ENCODE data around the gene RFC4.

The RFC4 gene

DNA sequence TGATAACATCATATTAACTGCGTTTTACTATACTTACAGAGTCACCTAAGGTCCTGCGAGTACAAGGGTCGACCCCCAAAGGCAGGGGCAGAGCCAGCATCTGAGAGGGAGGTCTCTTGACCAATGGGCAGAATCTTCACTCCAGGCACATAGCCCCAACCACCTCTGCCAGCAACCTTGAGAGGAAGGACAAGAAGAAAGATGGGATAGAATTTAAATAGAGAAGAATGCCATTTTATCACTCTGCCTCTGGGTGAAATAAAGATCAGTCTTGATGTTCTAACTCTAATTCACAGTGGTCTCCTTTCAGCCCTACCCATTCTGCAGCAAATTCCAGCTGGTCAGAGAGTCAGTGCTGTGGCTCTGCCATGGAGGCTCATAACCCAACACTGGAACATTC is 62.6 kb downstream of the RFC4 start:
- no peak for DNase-seq (ENCODE audit: low read depth in 2 of 2)

DNA sequence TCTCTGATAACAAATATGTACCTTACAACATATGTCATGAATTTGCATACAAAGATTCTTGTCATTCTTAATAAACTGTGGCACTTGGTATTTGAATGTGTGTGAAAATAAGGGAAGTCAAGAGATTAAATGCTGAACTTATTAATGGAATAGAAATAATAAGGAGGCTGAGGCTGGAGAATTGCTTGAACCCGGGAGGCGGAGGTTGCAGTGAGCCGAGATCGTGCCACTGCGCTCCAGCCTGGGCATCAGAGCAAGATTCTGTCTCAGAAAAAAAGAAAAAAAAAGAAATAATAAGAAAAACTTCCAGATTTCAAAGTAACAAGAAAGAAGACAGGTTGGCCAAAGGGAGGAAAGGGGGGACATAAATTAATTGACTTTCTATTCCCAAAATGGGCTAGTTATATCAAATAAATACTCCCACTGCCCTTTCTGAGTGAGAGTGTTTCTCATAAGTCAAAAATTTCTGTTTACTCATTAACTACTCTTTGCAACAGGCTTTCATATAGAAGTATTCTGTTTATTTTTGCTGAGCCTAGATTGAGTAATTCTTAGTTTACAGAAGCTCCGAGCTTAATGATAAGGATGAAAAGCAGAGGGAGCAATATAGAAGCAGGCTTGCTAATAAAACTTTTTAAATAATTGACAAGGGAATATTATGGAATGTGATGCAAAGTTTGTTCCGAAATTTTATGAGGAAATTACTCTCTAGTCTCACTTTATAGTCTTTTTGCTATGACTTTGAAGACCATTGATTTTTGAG is 63.5 kb downstream of the RFC4 start:
- no peak for DNase-seq (ENCODE audit: low read depth in 2 of 2)
